Sigmoid colon (tissue), 7 donors: ENCODE measurements around the gene CSNK2A1. TPM values are rescaled to one million over a fixed set of nuclear protein-coding genes. Genes with fewer than 3 reads are reported as not detected.

Source experiments
- DNase-seq: peaks from one replicate; pipeline ENCODE4 v3.0.0-alpha.2; 2019
- H3K27ac ChIP-seq, 4 donors: fragments of 200-600 bp; sonication (generic); one replicate each; pipeline ENCODE4 v1.5.1; 2016 to 2019; ENCODE audit warnings: mild to moderate bottlenecking in 1 of 4
- H3K27me3 ChIP-seq, 3 donors: fragments of 200-600 bp; sonication (generic); one replicate each; pipeline ENCODE4 v1.5.1; 2019; ENCODE audit warnings: mild to moderate bottlenecking in 1 of 3
- H3K36me3 ChIP-seq, 4 donors: fragments of 200-600 bp; sonication (generic); one replicate each; pipeline ENCODE4 v1.5.1; 2016 to 2019
- H3K4me1 ChIP-seq, 4 donors: fragments of 200-600 bp; sonication (generic); one replicate each; pipeline ENCODE4 v1.5.1; 2017 to 2019
- H3K4me3 ChIP-seq, 4 donors: fragments of 200-600 bp; sonication (generic); one replicate each; pipeline ENCODE4 v1.5.1; 2017 to 2019; ENCODE audit warnings: mild to moderate bottlenecking in 2 of 4, moderate library complexity in 1 of 4
- H3K9me3 ChIP-seq, 4 donors: fragments of 200-600 bp in 3 of 4; sonication (generic) in 3 of 4; one replicate each; pipeline versions ENCODE4 v1.5.1 to v1.6.1; 2013 to 2019
- CTCF ChIP-seq, 4 experiments: fragments of 450-650 bp in 3 of 4; fragments of 200-600 bp in 1 of 4; IDR thresholded peaks; one replicate each; pipeline ENCODE4 v1.5.1; 2016 to 2019; ENCODE audit warnings: antibody characterized with exemption in 4 of 4, mild to moderate bottlenecking in 3 of 4, moderate library complexity in 2 of 4
- EP300 ChIP-seq, 4 donors: sonication (generic); formaldehyde crosslinking; IDR thresholded peaks; one replicate each; pipeline ENCODE4 v1.6.1; 2017; ENCODE audit warnings: antibody characterized with exemption in 4 of 4
- POLR2A ChIP-seq, 2 donors: fragments of 450-650 bp; IDR thresholded peaks; one replicate each; pipeline ENCODE4 v1.6.1; 2016; ENCODE audit warnings: antibody characterized with exemption in 2 of 2, mild to moderate bottlenecking in 2 of 2, moderate library complexity in 2 of 2
- POLR2AphosphoS5 ChIP-seq, 4 donors: sonication (generic); formaldehyde crosslinking; IDR thresholded peaks; one replicate each; pipeline ENCODE4 v1.6.1; 2017; ENCODE audit warnings: antibody characterized with exemption in 4 of 4
- WGBS, 2 donors: extraction: QIAGEN DNeasy Blood & Tissue Kit; methylation state at CpG; one replicate each; pipeline ENCODE4 v1.1.7; 2013; 5-methylcytosine and 5-hydroxymethylcytosine counted together
- intact Hi-C: fragments of 100-400 bp; cut with DNase I; formaldehyde crosslinking; loops from one replicate; pipeline ENCODE4 v1.15.1; 2023
- polyA plus RNA-seq, 3 donors: library from polyadenylated mRNA; stranded (reverse); fragments of 200-250 nt; gene quantifications; one replicate each; pipeline ENCODE4 v1.2.3, GENCODE V29; 2013
- total RNA-seq, 4 donors: library from RNA; depleted of rRNA; stranded (reverse); fragments of >200 nt; gene quantifications; one replicate each; pipeline ENCODE4 v1.1.0, GENCODE V29; 2016
- donor health status: healthy with polysubstance abuse.
- donor health status: Bipolar disorder and iron deficiency.
- donor health status: healthy.

Gene CSNK2A1
- total and polyA plus RNA-seq, 7 donors: 33.0 to 77.1 (median 51.5) TPM

DNA sequence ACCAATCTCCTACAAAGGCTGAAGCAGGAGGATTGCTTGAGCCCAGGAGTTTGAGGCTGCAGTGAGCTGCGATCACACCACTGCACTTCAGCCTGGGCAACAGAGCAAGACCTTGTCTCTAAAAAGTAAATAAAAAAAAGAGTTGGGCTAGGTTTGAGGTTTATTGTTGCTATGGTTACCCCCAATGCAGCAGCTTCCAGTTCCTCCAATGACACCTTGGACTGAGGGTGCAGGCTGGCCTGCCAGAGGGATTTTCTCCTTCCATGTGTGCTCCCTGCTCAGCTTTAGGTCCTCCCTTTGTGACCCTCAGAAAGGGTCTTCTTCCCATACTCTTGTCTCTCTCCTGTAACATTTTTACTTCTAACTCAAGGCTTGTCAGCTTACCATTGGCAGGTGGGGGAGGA, 70.7 kb downstream of the CSNK2A1 start:
- no peak for DNase-seq
- H3K4me1 ChIP-seq: no peaks in the 10 kb centered on the region
- H3K36me3 ChIP-seq: peaks cover 0 to 7% (median under 1%) of the 10 kb centered on the region in 4 donors
- TF ChIP-seq POLR2A (IDR thresholded peaks at IDR 0.05) (no peak), CTCF (IDR thresholded peaks at IDR 0.05) (no peak), EP300 (IDR thresholded peaks at IDR 0.05) (no peak), POLR2AphosphoS5 (IDR thresholded peaks at IDR 0.05) (no peak)
- intact Hi-C loops: no loop called here
- H3K9me3 ChIP-seq: no peaks in the 10 kb centered on the region
- H3K27me3 ChIP-seq: no peaks in the 10 kb centered on the region
- WGBS, 2 donors: 91 to 98% methylated on average over 1 of the region's 1 CpG
- H3K27ac ChIP-seq: no peak overlapping the region
- no peak overlapping the region for H3K4me3 ChIP-seq

DNA sequence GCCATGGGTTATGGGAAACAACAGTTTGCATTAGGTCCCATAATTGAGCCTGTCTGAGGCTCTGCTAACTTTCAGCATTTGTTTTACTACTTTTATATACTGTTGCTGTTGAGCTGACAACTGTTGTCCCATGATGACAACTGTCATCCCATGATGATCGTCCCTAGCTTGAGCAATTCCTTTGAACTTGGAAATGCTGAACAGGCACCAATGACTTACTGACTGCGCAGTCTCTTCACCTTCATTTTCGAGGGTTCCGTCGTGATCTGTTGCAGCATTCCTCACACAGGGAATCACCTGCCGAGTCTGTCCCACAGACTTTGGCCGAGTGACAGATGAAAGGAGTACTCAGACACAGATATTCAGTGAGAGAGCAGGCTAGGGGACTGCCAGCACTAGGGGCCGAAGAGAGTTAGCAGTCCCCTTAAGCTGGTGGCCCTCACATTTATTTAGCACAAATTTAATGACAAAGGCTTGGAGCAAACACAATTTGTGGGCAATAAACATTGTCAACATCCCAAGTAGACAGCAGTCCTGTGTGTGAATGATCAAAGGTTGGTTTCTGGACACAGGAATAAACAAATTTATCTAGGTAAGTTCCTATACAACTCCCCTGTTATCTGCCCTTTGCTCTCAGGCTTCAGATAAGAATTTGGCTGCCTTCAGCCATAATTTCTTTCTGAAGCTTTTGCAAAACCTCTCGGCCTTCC, 71.3 kb downstream of the CSNK2A1 start:
- intact Hi-C loops: no loop called here
- WGBS, 2 donors: 80 to 92% methylated on average over 9 of the region's 9 CpGs
- no peak overlapping the region for H3K4me3 ChIP-seq
- H3K9me3 ChIP-seq: no peaks in the 10 kb centered on the region
- no peaks in the 10 kb centered on the region for H3K27me3 ChIP-seq
- no peaks in the 10 kb centered on the region for H3K4me1 ChIP-seq
- no peak overlapping the region for H3K27ac ChIP-seq
- no peak for DNase-seq
- H3K36me3 ChIP-seq: peaks cover 0 to 7% (median 0%) of the 10 kb centered on the region in 4 donors
- no peak for TF ChIP-seq POLR2AphosphoS5 (IDR thresholded peaks at IDR 0.05)
- no peak for TF ChIP-seq POLR2A (IDR thresholded peaks at IDR 0.05)
- TF ChIP-seq CTCF (IDR thresholded peaks at IDR 0.05): no peak
- TF ChIP-seq EP300 (IDR thresholded peaks at IDR 0.05): no peak

GRCh38 chr20:469746-470490, 73.7 kb downstream of the CSNK2A1 start:
- Histone ChIP-seq H3K4me3 (no peak overlapping the region), H3K27me3 (no peaks in the 10 kb centered on the region), H3K9me3 (no peaks in the 10 kb centered on the region), H3K27ac (no peak overlapping the region), H3K4me1 (no peaks in the 10 kb centered on the region), H3K36me3 (peaks cover 0 to 7% (median 0%) of the 10 kb centered on the region in 4 donors)
- WGBS, 2 donors: 58 to 80% methylated on average over 8 of the region's 8 CpGs
- intact Hi-C loops: no loop called here
- no peak for DNase-seq
- TF ChIP-seq CTCF (IDR thresholded peaks at IDR 0.05): no peak
- no peak for TF ChIP-seq POLR2A (IDR thresholded peaks at IDR 0.05)
- no peak for TF ChIP-seq EP300 (IDR thresholded peaks at IDR 0.05)
- no peak for TF ChIP-seq POLR2AphosphoS5 (IDR thresholded peaks at IDR 0.05)

- Histone ChIP-seq H3K36me3 (peaks cover 0 to under 1% (median 0%) of the 10 kb centered on the region in 4 donors), H3K4me3 (no peak overlapping the region), H3K9me3 (no peaks in the 10 kb centered on the region), H3K27me3 (no peaks in the 10 kb centered on the region), H3K4me1 (peaks cover 0 to 5% (median 4%) of the 10 kb centered on the region in 4 donors), H3K27ac (no peak overlapping the region)
- WGBS, 2 donors: 87 to 89% methylated on average over 7 of the region's 7 CpGs
- DNase-seq: no peak
- TF ChIP-seq EP300 (IDR thresholded peaks at IDR 0.05): no peak
- no peak for TF ChIP-seq CTCF (IDR thresholded peaks at IDR 0.05)
- no peak for TF ChIP-seq POLR2AphosphoS5 (IDR thresholded peaks at IDR 0.05)
- no peak for TF ChIP-seq POLR2A (IDR thresholded peaks at IDR 0.05)
- intact Hi-C loops: no loop called here
These were observed 75.8 kb downstream of the CSNK2A1 start for GRCh38 chr20:467755-468154.
